Retinal pigment epithelial cell (primary cell): ENCODE results near the gene ADSS1.

Experiments used
- DNase-seq: peaks from one replicate; pipeline ENCODE4 v3.0.0-alpha.2; 2010; ENCODE audit warnings: low read depth
- H3K4me3 ChIP-seq: 2 replicates; pipeline ENCODE4 v1.5.1; 2011; ENCODE audit warnings: mild to moderate bottlenecking, low read length, control low read depth, moderate library complexity
- CTCF ChIP-seq: conservative IDR thresholded peaks from 2 replicates; pipeline ENCODE4 v1.5.1; 2011; ENCODE audit warnings: low read depth, low read length, control low read depth, inconsistent platforms

Gene ADSS1

DNA sequence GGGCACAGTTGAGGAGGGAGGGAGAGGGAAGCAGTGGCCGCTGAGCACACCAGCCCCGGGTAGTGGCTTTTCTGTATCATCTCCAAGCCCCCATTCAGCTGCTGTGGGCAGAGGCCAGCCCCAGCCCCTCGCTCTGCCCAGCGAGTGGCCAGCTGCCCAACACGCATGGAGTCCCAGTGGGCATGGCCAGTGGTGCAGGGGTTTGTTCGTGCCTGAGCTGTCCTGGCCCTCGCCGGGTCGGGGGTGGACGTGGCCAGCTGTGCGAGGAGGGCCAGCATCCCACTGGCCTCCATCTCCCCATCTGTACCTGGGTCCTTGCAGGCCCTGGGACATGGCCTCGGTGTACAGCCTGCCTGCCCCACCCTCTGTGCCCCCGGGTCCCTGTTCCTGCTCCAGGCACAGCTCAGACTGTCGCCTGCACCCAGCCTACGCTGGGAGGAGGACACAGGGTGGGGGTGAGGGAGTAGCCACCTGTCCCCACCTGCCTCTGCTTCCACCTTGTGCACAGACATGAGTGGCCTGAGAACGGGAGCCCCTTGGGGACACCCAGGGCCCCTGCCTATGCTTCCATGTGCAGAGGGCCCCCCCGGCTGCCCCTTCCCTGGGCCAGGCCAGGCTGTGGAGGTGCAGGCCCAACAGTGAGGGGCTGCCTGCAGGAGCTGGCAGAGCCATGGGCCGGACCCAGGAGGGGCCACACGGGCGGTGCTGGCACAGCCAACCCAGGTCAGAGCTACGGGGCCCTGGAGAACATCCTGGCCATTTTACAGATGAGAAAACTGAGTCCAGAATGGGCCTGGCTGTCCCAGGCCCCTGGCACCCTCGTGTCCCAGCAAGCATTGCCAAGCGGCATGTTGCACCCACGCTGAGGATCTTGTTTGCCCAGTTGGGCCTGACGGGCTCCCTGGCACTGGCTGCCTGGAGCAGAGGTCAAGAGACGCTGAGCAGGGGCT, 30.3 kb upstream of the ADSS1 start:
- DNase-seq = no peak
- H3K4me3 ChIP-seq = no peak overlapping the region
- TF ChIP-seq CTCF = no peak

DNA sequence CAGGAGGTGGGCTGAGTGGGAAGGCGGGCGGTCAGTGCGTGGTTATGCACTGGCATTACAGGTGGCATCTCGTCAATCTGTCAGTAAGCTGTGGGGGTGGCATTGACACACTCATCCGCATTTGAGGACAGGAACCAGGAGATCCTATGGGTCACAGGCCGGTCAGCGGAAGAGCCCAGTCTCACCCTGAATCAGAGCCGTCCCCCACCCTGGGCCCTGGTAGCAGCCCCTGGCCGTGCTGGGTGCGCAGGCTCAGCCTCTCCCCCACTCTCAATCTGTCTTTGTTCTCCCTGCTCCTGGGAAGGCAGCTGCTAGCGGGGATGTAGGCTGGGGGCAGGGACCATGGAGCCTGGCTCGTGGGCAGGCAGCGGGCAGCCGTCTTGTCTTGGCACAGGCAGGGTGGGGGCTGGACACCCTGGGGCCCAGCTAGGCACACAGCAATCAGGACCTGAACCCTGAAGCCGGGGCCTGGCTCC, 29.5 kb upstream of the ADSS1 start:
- no peak for DNase-seq
- no peak for TF ChIP-seq CTCF
- H3K4me3 ChIP-seq = no peak overlapping the region

DNA sequence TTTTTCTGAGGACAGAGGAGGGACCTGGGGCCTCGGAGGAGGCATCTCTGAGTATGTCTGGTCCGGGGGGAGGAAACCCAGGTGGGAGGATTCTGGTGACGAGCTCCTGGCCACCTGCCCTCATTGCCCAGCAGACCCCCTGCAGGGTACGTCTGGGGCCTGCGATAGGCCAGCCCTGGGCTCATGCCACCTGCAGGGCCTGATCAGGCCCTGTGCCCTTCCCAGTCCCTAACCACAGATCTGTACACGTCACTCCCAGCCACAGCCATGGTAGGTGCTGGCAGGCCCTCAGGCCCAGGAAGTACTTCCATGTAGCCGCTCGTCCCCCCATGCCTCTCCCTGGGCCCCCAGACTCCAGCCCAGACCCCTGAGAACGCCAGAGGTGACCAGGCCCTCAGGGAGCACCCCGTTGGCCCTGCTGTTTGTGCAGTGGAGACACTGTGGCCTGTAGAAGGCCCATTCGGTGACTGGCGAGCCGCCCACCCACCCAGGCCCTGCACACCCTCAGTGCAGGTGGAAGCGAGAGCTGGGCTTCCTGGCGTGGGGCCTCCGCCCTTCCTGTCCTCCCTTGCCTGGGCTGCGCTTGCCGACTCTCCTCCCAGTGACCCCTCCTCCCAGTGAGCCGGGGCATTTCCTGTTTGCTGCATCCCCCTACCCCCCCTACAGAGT, 28.9 kb upstream of the ADSS1 start:
- no peak overlapping the region for H3K4me3 ChIP-seq
- no peak for TF ChIP-seq CTCF
- no peak for DNase-seq

DNA sequence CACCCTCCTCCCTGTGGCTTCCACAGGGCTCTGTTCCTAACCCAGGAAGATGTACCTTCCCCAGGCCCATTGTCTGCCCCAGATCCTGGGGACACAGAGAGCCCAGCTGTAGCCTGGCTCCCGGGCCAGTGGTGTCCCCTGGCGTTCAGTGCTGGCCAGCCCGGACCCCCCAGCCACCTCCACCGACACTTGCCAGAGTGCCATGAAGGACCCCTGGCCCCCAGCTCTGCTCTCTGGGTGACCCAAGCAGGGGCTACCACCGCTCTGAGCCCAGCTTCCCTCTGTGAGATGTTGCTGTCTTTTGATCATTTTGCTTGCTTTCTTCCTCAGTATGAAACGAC, 28.4 kb upstream of the ADSS1 start:
- DNase-seq = no peak
- H3K4me3 ChIP-seq = no peak overlapping the region
- no peak for TF ChIP-seq CTCF

- no peak for TF ChIP-seq CTCF
- H3K4me3 ChIP-seq = no peak overlapping the region
- DNase-seq = no peak
These were observed 27.2 kb upstream of the ADSS1 start for GRCh38 chr14:104696671-104697316.

DNA sequence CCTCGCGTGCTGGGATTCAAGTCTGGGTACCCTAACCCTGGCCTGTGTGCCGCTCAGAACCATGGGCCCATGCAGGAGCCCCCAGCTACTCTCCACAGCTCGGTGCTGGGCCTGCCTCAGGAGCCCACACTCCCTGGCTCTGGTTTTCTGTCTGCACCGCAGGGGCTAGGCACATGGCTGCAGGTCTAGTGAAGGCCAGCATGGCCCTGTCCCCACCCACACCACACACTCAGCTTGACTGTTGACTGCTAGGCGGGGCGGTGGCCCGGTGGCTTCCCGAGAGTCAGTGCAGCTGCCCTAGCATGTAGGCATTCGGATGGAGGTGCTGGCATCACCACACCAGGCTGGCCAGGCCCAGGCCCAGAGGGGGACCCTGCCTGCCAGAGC, 26.7 kb upstream of the ADSS1 start:
- no peak overlapping the region for H3K4me3 ChIP-seq
- TF ChIP-seq CTCF = no peak
- no peak for DNase-seq
